SJCRH30 (cell line): ENCODE data around the gene TENT4B. TPM values are rescaled to one million over a fixed set of nuclear protein-coding genes. Genes with fewer than 3 reads are reported as not detected.

Source experiments
- DNase-seq, 2 experiments: peaks; one replicate each; pipeline ENCODE4 v3.0.0-alpha.2; 2015 to 2020
- H3K27ac ChIP-seq: fragments of 250-450 bp; sonication (Bioruptor Pico); 2 replicates; pipeline ENCODE4 v1.5.1; 2020; ENCODE audit warnings: mild to moderate bottlenecking, moderate library complexity
- H3K27me3 ChIP-seq: fragments of 250-450 bp; sonication (Bioruptor Pico); 2 replicates; pipeline ENCODE4 v1.5.1; 2020; ENCODE audit warnings: mild to moderate bottlenecking, moderate library complexity
- H3K36me3 ChIP-seq: fragments of 250-450 bp; sonication (Bioruptor Pico); 2 replicates; pipeline ENCODE4 v1.5.1; 2020; ENCODE audit warnings: mild to moderate bottlenecking, moderate library complexity
- H3K4me1 ChIP-seq: fragments of 250-450 bp; sonication (Bioruptor Pico); 2 replicates; pipeline ENCODE4 v1.5.1; 2020; ENCODE audit warnings: mild to moderate bottlenecking, moderate library complexity
- H3K4me3 ChIP-seq: fragments of 250-450 bp; sonication (Bioruptor Pico); 2 replicates; pipeline ENCODE4 v1.5.1; 2020; ENCODE audit warnings: mild to moderate bottlenecking, moderate library complexity
- H3K9me3 ChIP-seq: fragments of 250-450 bp; sonication (Bioruptor Pico); replicated peaks from 2 replicates; pipeline ENCODE4 v1.5.1; 2020; ENCODE audit warnings: mild to moderate bottlenecking, moderate library complexity
- total RNA-seq: library from RNA; depleted of rRNA; stranded (reverse); fragments of >200 nt; shearing (Covaris generic); gene quantifications from 2 replicates; pipeline ENCODE4 v1.2.3, GENCODE V29; 2014

TENT4B gene
- total RNA-seq, 1 experiment from 2014 or later = 12.4 TPM

GRCh38 chr16:50269769-50270509 lies 116.8 kb downstream of the TENT4B start:
- no peaks in the 10 kb centered on the region for H3K9me3 ChIP-seq
- H3K36me3 ChIP-seq = no peaks in the 10 kb centered on the region
- no peak overlapping the region for H3K4me3 ChIP-seq
- H3K27me3 ChIP-seq = no peaks in the 10 kb centered on the region
- H3K4me1 ChIP-seq = peaks cover 31% of the 10 kb centered on the region
- H3K27ac ChIP-seq = no peak overlapping the region
- no peak for DNase-seq

- no peak for DNase-seq
- Histone ChIP-seq H3K36me3 (no peaks in the 10 kb centered on the region), H3K27me3 (no peaks in the 10 kb centered on the region), H3K4me3 (no peak overlapping the region), H3K9me3 (no peaks in the 10 kb centered on the region), H3K4me1 (peaks cover 24% of the 10 kb centered on the region), H3K27ac (no peak overlapping the region)
Measured at GRCh38 chr16:50270510-50271147, 117.5 kb downstream of the TENT4B start.

- H3K4me3 ChIP-seq = no peak overlapping the region
- DNase-seq = no peak
- no peaks in the 10 kb centered on the region for H3K27me3 ChIP-seq
- no peak overlapping the region for H3K27ac ChIP-seq
- no peaks in the 10 kb centered on the region for H3K36me3 ChIP-seq
- H3K9me3 ChIP-seq = no peaks in the 10 kb centered on the region
- peaks cover 18% of the 10 kb centered on the region for H3K4me1 ChIP-seq
Measured at GRCh38 chr16:50271148-50272041, 118.3 kb downstream of the TENT4B start.

- no peak for DNase-seq
- H3K4me3 ChIP-seq = no peak overlapping the region
- no peaks in the 10 kb centered on the region for H3K27me3 ChIP-seq
- no peak overlapping the region for H3K27ac ChIP-seq
- H3K36me3 ChIP-seq = no peaks in the 10 kb centered on the region
- H3K4me1 ChIP-seq = peaks cover 16% of the 10 kb centered on the region
- peaks cover 3% of the 10 kb centered on the region for H3K9me3 ChIP-seq
Measured at GRCh38 chr16:50272111-50272571, 119.0 kb downstream of the TENT4B start.

- Histone ChIP-seq H3K36me3 (no peaks in the 10 kb centered on the region), H3K9me3 (peaks cover 4% of the 10 kb centered on the region), H3K27me3 (no peaks in the 10 kb centered on the region), H3K4me1 (peaks cover 9% of the 10 kb centered on the region), H3K4me3 (no peak overlapping the region), H3K27ac (no peak overlapping the region)
- DNase-seq = no peak
Measured at GRCh38 chr16:50272687-50273381, 119.7 kb downstream of the TENT4B start.

- H3K27ac ChIP-seq = no peak overlapping the region
- DNase-seq = no peak
- peaks cover 4% of the 10 kb centered on the region for H3K9me3 ChIP-seq
- no peaks in the 10 kb centered on the region for H3K27me3 ChIP-seq
- peaks cover 4% of the 10 kb centered on the region for H3K4me1 ChIP-seq
- no peak overlapping the region for H3K4me3 ChIP-seq
- H3K36me3 ChIP-seq = no peaks in the 10 kb centered on the region; the same call in 1 of the 2 replicates
Measured at GRCh38 chr16:50273382-50273690, 120.2 kb downstream of the TENT4B start.

- no peaks in the 10 kb centered on the region; the same call in 1 of the 2 replicates for H3K36me3 ChIP-seq
- H3K27ac ChIP-seq = no peak overlapping the region
- no peaks in the 10 kb centered on the region for H3K4me1 ChIP-seq
- no peaks in the 10 kb centered on the region for H3K27me3 ChIP-seq
- H3K4me3 ChIP-seq = no peak overlapping the region
- peaks cover 4% of the 10 kb centered on the region for H3K9me3 ChIP-seq
- DNase-seq = no peak
Measured at GRCh38 chr16:50273888-50274325, 120.8 kb downstream of the TENT4B start.

GRCh38 chr16:50274326-50275097 lies 121.4 kb downstream of the TENT4B start:
- H3K4me3 ChIP-seq = no peak overlapping the region
- no peak overlapping the region for H3K27ac ChIP-seq
- H3K36me3 ChIP-seq = no peaks in the 10 kb centered on the region; the same call in 1 of the 2 replicates

GRCh38 chr16:50275098-50275415 lies 122.0 kb downstream of the TENT4B start:
- Histone ChIP-seq H3K36me3 (no peaks in the 10 kb centered on the region; the same call in 1 of the 2 replicates), H3K9me3 (peaks cover 4% of the 10 kb centered on the region), H3K27me3 (no peaks in the 10 kb centered on the region), H3K4me1 (no peaks in the 10 kb centered on the region), H3K27ac (no peak overlapping the region), H3K4me3 (no peak overlapping the region)
- DNase-seq = no peak

More at GRCh38 chr16:50274326-50275097, 121.4 kb downstream of the TENT4B start:
- Histone ChIP-seq H3K9me3 (peaks cover 4% of the 10 kb centered on the region), H3K27me3 (no peaks in the 10 kb centered on the region), H3K4me1 (no peaks in the 10 kb centered on the region)
- DNase-seq = no peak

GRCh38 chr16:50275428-50276325 lies 122.6 kb downstream of the TENT4B start:
- H3K4me1 ChIP-seq = no peaks in the 10 kb centered on the region
- H3K27ac ChIP-seq = no peak overlapping the region
- H3K27me3 ChIP-seq = no peaks in the 10 kb centered on the region
- H3K9me3 ChIP-seq = peaks cover 4% of the 10 kb centered on the region
- H3K36me3 ChIP-seq = no peaks in the 10 kb centered on the region; the same call in 1 of the 2 replicates
- no peak for DNase-seq
- no peak overlapping the region for H3K4me3 ChIP-seq

GRCh38 chr16:50276326-50276640 lies 123.2 kb downstream of the TENT4B start:
- Histone ChIP-seq H3K27me3 (no peaks in the 10 kb centered on the region), H3K4me3 (no peak overlapping the region), H3K4me1 (no peaks in the 10 kb centered on the region), H3K27ac (no peak overlapping the region), H3K36me3 (no peaks in the 10 kb centered on the region; the same call in 1 of the 2 replicates), H3K9me3 (peaks cover 4% of the 10 kb centered on the region)
- DNase-seq = no peak

- Histone ChIP-seq H3K27me3 (no peaks in the 10 kb centered on the region), H3K4me1 (no peaks in the 10 kb centered on the region), H3K9me3 (peaks cover 4% of the 10 kb centered on the region), H3K27ac (no peak overlapping the region), H3K36me3 (no peaks in the 10 kb centered on the region; the same call in 1 of the 2 replicates), H3K4me3 (no peak overlapping the region)
- no peak for DNase-seq
Measured at GRCh38 chr16:50276801-50277555, 123.9 kb downstream of the TENT4B start.
